ENCODE data around the gene CNTN5.

GRCh38 chr11:99988471-99988837, 967.7 kb downstream of the CNTN5 start:
- TF ChIP-seq POLR2A (IDR thresholded peaks at IDR 0.05): no peak
- no peak for TF ChIP-seq CTCF (IDR thresholded peaks at IDR 0.05)

Data from lower leg skin (tissue), 3 donors.